Mesendoderm (in vitro differentiated cells): ENCODE results near the gene TRIM26.
"Not testable (repeated sequence)": the region's sequence is repeated elsewhere in the genome, so short reads cannot be mapped to it uniquely, and the experiment has no call there.

Experiments
- DNase-seq: peaks from one replicate; pipeline ENCODE4 v3.0.0; 2013
- H2AK5ac ChIP-seq: 2 replicates; pipeline ENCODE4 v1.6.1; 2013; ENCODE audit warnings: low read length, inconsistent platforms
- H2BK120ac ChIP-seq: 2 replicates; pipeline ENCODE4 v1.6.1; 2013; ENCODE audit warnings: low read depth, mild to moderate bottlenecking, low read length, moderate library complexity, mixed read lengths
- H2BK15ac ChIP-seq: replicated peaks from 2 replicates; pipeline ENCODE4 v1.6.1; 2013; ENCODE audit warnings: low read depth, mild to moderate bottlenecking, moderate library complexity
- H2BK5ac ChIP-seq: 2 replicates; pipeline ENCODE4 v1.6.1; 2013; ENCODE audit warnings: low read length, inconsistent platforms
- H3K18ac ChIP-seq: 2 replicates; pipeline ENCODE4 v1.6.1; 2013; ENCODE audit warnings: mild to moderate bottlenecking, low read length, mixed read lengths
- H3K23ac ChIP-seq: one replicate; pipeline ENCODE4 v1.6.1; 2013; ENCODE audit warnings: low read length
- H3K27ac ChIP-seq: 2 replicates; pipeline ENCODE4 v1.5.1; 2013; ENCODE audit warnings: low read depth, mild to moderate bottlenecking, inconsistent platforms, low read length, moderate library complexity
- H3K27me3 ChIP-seq: 2 replicates; pipeline ENCODE4 v1.6.1; 2013; ENCODE audit warnings: low read length, control low read depth, mild to moderate bottlenecking, inconsistent platforms; ENCODE audit not compliant: insufficient read depth, poor library complexity
- H3K36me3 ChIP-seq: 2 replicates; pipeline ENCODE4 v1.6.1; 2013; ENCODE audit warnings: low read length, inconsistent platforms; ENCODE audit not compliant: control insufficient read depth, insufficient read depth
- H3K4ac ChIP-seq: one replicate; pipeline ENCODE4 v1.6.1; 2013; ENCODE audit warnings: low read depth, mild to moderate bottlenecking, low read length, moderate library complexity
- H3K4me1 ChIP-seq: 2 replicates; pipeline ENCODE4 v1.6.1; 2013; ENCODE audit warnings: low read depth, low read length, inconsistent platforms; ENCODE audit not compliant: control insufficient read depth
- H3K4me2 ChIP-seq: 2 replicates; pipeline ENCODE4 v1.6.1; 2013; ENCODE audit warnings: low read length
- H3K4me3 ChIP-seq: 2 replicates; pipeline ENCODE4 v1.5.1; 2013; ENCODE audit warnings: mild to moderate bottlenecking, low read length
- H3K56ac ChIP-seq: one replicate; pipeline ENCODE4 v1.6.1; 2013; ENCODE audit warnings: low read length
- H3K79me1 ChIP-seq: 2 replicates; pipeline ENCODE4 v1.6.1; 2013; ENCODE audit warnings: low read length, inconsistent platforms
- H3K79me2 ChIP-seq: 2 replicates; pipeline ENCODE4 v1.6.1; 2013; ENCODE audit warnings: mild to moderate bottlenecking, low read length; ENCODE audit not compliant: control insufficient read depth, insufficient read depth
- H3K9ac ChIP-seq: 2 replicates; pipeline ENCODE4 v1.6.1; 2013; ENCODE audit warnings: low read length, inconsistent platforms
- H4K5ac ChIP-seq: one replicate; pipeline ENCODE4 v1.6.1; 2013; ENCODE audit warnings: low read length
- H4K8ac ChIP-seq: one replicate; pipeline ENCODE4 v1.6.1; 2013; ENCODE audit warnings: low read depth, mild to moderate bottlenecking, control low read depth, low read length, moderate library complexity
- WGBS: extraction: QIAGEN DNeasy Blood & Tissue Kit; methylation state at CpG from one replicate; pipeline ENCODE4 v1.1.7; 2013; ENCODE audit warnings: low lambda C conversion rate, missing lambda C conversion rate; ENCODE audit not compliant: insufficient coverage; ENCODE audit errors: extremely low coverage; 5-methylcytosine and 5-hydroxymethylcytosine counted together

Gene TRIM26

DNA sequence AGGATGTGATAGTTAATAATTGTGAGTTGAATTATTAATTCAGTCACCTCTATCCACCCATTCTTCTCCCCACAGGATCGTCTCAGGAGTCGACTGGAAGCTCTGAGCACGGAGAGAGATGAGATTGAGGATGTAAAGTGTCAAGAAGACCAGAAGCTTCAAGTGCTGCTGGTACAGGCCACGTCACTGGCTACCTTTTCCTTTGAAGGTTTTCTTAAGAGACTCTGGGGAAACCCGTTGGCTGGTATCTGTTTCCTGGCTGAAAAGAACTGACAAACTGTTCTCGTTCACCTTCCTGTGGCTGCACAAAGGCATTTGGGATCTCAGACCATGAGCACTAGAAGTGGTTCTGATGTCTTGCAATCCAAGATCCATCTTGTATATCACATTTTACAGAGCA lies 46.1 kb downstream of the TRIM26 start:
- no peak overlapping the region for H4K5ac ChIP-seq
- H2AK5ac ChIP-seq: no peak overlapping the region
- no peak overlapping the region for H2BK120ac ChIP-seq
- no peak for DNase-seq
- H4K8ac ChIP-seq: no peak overlapping the region
- no peak overlapping the region for H3K4ac ChIP-seq
- no peaks in the 10 kb centered on the region for H3K79me2 ChIP-seq
- no peaks in the 10 kb centered on the region for H3K79me1 ChIP-seq
- H3K4me2 ChIP-seq: no peak overlapping the region
- H3K27me3 ChIP-seq: peaks cover 6% of the 10 kb centered on the region
- no peaks in the 10 kb centered on the region for H3K36me3 ChIP-seq
- H3K4me3 ChIP-seq: no peak overlapping the region
- H3K56ac ChIP-seq: no peak overlapping the region
- no CpG with 5 or more reads among the region's 6 CpGs for WGBS
- no peak overlapping the region for H3K27ac ChIP-seq
- H3K18ac ChIP-seq: no peak overlapping the region
- no peaks in the 10 kb centered on the region for H3K4me1 ChIP-seq
- no peak overlapping the region for H2BK5ac ChIP-seq
- no peak overlapping the region for H3K9ac ChIP-seq
- H3K23ac ChIP-seq: no peak overlapping the region
- H2BK15ac ChIP-seq: no peak overlapping the region

DNA sequence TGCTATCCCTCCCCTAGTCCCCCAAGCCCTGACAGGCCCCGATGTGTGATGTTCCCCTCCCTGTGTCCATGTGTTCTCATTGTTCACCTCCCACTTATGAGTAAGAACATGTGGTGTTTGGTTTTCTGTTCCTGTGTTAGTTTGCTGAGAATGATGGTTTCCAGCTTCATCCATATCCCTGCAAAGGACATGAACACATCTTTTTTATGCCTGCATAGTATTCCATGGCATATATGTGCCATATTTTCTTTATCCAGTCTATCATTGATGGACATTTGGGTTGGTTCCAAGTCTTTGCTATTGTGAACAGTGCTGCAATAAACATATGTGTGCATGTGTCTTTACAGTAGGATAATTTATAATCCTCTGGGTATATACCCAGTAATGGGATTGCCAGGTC lies 48.0 kb downstream of the TRIM26 start:
- not testable (repeated sequence) for H3K4me2 ChIP-seq, H3K4me3 ChIP-seq, H4K8ac ChIP-seq, DNase-seq, H2BK15ac ChIP-seq, H4K5ac ChIP-seq, H2BK5ac ChIP-seq, H3K79me2 ChIP-seq, H3K9ac ChIP-seq, H3K4me1 ChIP-seq, H3K23ac ChIP-seq, H3K36me3 ChIP-seq, H3K18ac ChIP-seq, H2BK120ac ChIP-seq, H2AK5ac ChIP-seq, H3K27me3 ChIP-seq, H3K56ac ChIP-seq, H3K79me1 ChIP-seq, H3K27ac ChIP-seq, H3K4ac ChIP-seq
- no CpG with 5 or more reads among the region's 1 CpG for WGBS

DNA sequence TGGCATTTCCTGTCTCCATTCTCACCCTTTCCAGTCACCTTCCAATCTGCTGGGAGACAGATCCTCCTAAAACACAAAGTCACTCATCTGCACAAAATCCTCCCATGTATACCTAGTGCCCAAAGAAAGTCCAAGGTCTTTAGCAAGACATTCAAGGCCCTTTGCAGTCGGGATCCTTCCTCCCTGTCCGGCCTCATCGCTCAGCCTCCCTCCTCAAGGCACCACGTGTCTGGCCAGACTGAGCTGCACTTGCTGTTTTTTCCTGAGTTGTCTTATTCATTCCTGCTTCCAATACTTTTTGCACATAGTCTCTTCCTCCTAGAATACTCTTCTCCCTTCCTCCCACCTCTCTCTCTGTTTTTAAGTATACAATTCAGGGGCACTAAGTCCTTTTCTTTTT lies 48.5 kb downstream of the TRIM26 start:
- H3K4me2 ChIP-seq: no peak overlapping the region
- H3K9ac ChIP-seq: no peak overlapping the region
- no peak overlapping the region for H3K27ac ChIP-seq
- H3K27me3 ChIP-seq: no peaks in the 10 kb centered on the region
- no peak overlapping the region for H2BK5ac ChIP-seq
- H3K79me2 ChIP-seq: no peaks in the 10 kb centered on the region
- DNase-seq: no peak
- H3K56ac ChIP-seq: no peak overlapping the region
- no peaks in the 10 kb centered on the region for H3K79me1 ChIP-seq
- H3K36me3 ChIP-seq: no peaks in the 10 kb centered on the region
- H3K4me1 ChIP-seq: no peaks in the 10 kb centered on the region
- WGBS: no CpG with 5 or more reads among the region's 4 CpGs
- H3K4me3 ChIP-seq: no peak overlapping the region
- no peak overlapping the region for H2AK5ac ChIP-seq
- no peak overlapping the region for H4K5ac ChIP-seq
- no peak overlapping the region for H3K4ac ChIP-seq
- no peak overlapping the region for H3K23ac ChIP-seq
- no peak overlapping the region for H3K18ac ChIP-seq
- no peak overlapping the region for H2BK15ac ChIP-seq
- H2BK120ac ChIP-seq: no peak overlapping the region
- H4K8ac ChIP-seq: no peak overlapping the region

DNA sequence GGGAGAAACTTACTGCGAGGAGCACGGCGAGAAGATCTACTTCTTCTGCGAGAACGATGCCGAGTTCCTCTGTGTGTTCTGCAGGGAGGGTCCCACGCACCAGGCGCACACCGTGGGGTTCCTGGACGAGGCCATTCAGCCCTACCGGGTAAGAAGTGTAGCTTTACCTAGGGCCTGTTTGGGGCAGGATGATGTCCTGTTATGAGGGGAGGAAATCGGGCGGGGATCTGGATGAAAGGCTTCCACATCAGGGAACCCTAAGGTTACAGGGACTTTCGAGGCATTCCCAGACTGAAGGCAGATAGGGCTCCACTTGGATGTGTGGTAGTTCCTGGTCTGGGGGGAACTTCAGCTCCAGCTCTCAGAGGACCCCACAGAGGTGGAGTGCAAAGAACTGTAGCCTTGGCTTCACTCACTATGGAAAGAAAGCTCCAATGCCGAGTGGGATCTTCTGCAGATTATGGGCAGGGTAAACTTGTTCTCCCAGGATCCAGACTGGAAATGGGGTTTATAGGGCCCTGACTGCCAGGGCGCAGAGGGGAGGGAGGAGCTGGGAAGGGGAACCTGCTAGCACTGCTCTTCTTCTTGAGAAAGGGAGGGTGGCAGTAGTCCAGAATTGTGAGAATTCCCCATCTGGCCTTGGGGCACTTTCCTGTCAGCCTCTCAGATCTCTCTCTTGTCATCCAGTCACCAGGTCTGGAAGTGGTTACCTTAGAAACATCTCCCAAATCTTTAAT lies 49.1 kb downstream of the TRIM26 start:
- H2BK5ac ChIP-seq: no peak overlapping the region
- H4K8ac ChIP-seq: no peak overlapping the region
- no peak overlapping the region for H3K18ac ChIP-seq
- H3K56ac ChIP-seq: no peak overlapping the region
- no peak overlapping the region for H3K23ac ChIP-seq
- no peak overlapping the region for H3K9ac ChIP-seq
- H2AK5ac ChIP-seq: no peak overlapping the region
- H3K4ac ChIP-seq: no peak overlapping the region
- DNase-seq: peak; percentile 43
- H3K27ac ChIP-seq: no peak overlapping the region
- H3K27me3 ChIP-seq: no peaks in the 10 kb centered on the region
- H3K79me1 ChIP-seq: no peaks in the 10 kb centered on the region
- no peak overlapping the region for H2BK120ac ChIP-seq
- H3K4me2 ChIP-seq: no peak overlapping the region
- no peaks in the 10 kb centered on the region for H3K79me2 ChIP-seq
- WGBS: no CpG with 5 or more reads among the region's 16 CpGs
- H4K5ac ChIP-seq: no peak overlapping the region
- H3K36me3 ChIP-seq: no peaks in the 10 kb centered on the region
- no peak overlapping the region for H3K4me3 ChIP-seq
- no peaks in the 10 kb centered on the region for H3K4me1 ChIP-seq
- no peak overlapping the region for H2BK15ac ChIP-seq

DNA sequence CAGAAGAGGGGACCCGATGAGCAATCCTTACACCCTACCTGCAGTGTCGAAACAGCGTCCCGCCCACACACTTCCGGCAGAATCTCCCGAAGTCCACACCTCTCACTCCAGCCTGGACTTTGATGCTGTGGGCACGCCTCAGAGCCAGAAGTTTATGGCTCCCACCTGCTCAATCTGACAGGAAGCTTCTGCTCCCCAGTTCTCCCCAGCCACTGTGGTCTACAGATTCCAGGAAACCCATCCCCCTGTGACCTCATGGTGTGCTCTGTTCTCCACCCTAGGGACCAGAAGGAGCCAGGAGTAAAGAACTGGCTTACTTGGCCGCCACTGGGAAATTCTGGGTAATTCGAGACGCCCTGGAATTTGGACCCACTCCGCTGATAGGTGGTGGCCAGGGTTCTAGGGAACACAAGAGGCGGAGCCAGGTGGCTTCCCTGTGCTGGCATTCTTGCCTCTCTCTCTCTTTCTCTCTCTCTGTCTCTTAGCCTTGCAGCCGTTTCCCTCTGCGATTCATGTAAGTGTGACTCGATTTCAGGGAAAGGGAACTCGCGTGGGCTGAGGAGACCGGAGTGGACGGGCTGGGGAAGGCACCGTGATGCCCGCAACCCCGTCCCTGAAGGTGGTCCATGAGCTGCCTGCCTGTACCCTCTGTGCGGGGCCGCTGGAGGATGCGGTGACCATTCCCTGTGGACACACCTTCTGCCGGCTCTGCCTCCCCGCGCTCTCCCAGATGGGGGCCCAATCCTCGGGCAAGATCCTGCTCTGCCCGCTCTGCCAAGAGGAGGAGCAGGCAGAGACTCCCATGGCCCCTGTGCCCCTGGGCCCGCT lies 49.9 kb downstream of the TRIM26 start, which contains the start of gene TRIM15:
Gene TRIM15, plus strand, starts transcription at position 457 of the 828 bp plus-strand sequence. Its CDS starts 139 bp downstream, at position 596.
- no peak within 1 kb of the TSS for H3K4ac ChIP-seq
- no peak within 1 kb of the TSS for H2AK5ac ChIP-seq
- no peak for DNase-seq
- no peak within 1 kb of the TSS for H2BK5ac ChIP-seq
- no peak within 1 kb of the TSS for H4K5ac ChIP-seq
- H2BK15ac ChIP-seq: no peak within 1 kb of the TSS
- H3K27ac ChIP-seq: no peak within 1 kb of the TSS
- H3K4me3 ChIP-seq: no peak within 1 kb of the TSS
- H3K4me1 ChIP-seq: no peaks in the 10 kb centered on the region
- H4K8ac ChIP-seq: no peak within 1 kb of the TSS
- no peaks in the 10 kb centered on the region for H3K27me3 ChIP-seq
- no peak within 1 kb of the TSS for H2BK120ac ChIP-seq
- no peaks in the 10 kb centered on the region for H3K79me2 ChIP-seq
- no peak within 1 kb of the TSS for H3K4me2 ChIP-seq
- H3K79me1 ChIP-seq: no peaks in the 10 kb centered on the region
- no peak within 1 kb of the TSS for H3K9ac ChIP-seq
- no CpG with 5 or more reads among the region's 31 CpGs for WGBS
- H3K23ac ChIP-seq: no peak within 1 kb of the TSS
- H3K56ac ChIP-seq: no peak within 1 kb of the TSS
- no peaks in the 10 kb centered on the region for H3K36me3 ChIP-seq
- H3K18ac ChIP-seq: no peak within 1 kb of the TSS
